Activated CD4-positive, alpha-beta memory T cell treated with anti-CD3 and anti-CD28 coated beads, Interleukin-2, amount 10 ng/mL, durations not matched to agents 7 days and 5 days (primary cell): ENCODE data around the gene UBL5. TPM values are rescaled to one million over a fixed set of nuclear protein-coding genes. Genes with fewer than 3 reads are reported as not detected.
A peak's percentile ranks its signal among the peaks of the same experiment; 100 is the strongest.
"Not testable (repeated sequence)": the region's sequence is repeated elsewhere in the genome, so short reads cannot be mapped to it uniquely, and the experiment has no call there.

ENCODE experiments used
- CTCF ChIA-PET: fragments of 350-600 bp; sonication (Branson Sonifier 250); formaldehyde crosslinking; loops from one replicate; lab custom pipeline; 2021; ENCODE audit warnings: antibody characterized with exemption, inconsistent platforms; lab: Charles Lee
- POLR2A ChIA-PET: fragments of 350-600 bp; sonication (Branson Sonifier 250); formaldehyde crosslinking; loops from one replicate; lab custom pipeline; 2021; ENCODE audit warnings: antibody characterized with exemption; lab: Charles Lee
- DNase-seq: peaks from one replicate; pipeline ENCODE4 v3.0.0-alpha.2; 2020
- H3K27ac Mint-ChIP-seq: one replicate; pipeline ENCODE4 v1.8.0; 2021; ENCODE audit warnings: mild to moderate bottlenecking, mixed read lengths
- H3K27me3 Mint-ChIP-seq: one replicate; pipeline ENCODE4 v1.8.0; 2021; ENCODE audit warnings: mixed read lengths
- H3K36me3 Mint-ChIP-seq: one replicate; pipeline ENCODE4 v1.8.0; 2021; ENCODE audit warnings: low read depth, mixed read lengths
- H3K4me1 Mint-ChIP-seq: one replicate; pipeline ENCODE4 v1.8.0; 2021; ENCODE audit warnings: mixed read lengths
- H3K4me3 Mint-ChIP-seq: one replicate; pipeline ENCODE4 v1.8.0; 2021; ENCODE audit warnings: mild to moderate bottlenecking, mixed read lengths
- H3K9me3 Mint-ChIP-seq: one replicate; pipeline ENCODE4 v1.8.0; 2021; ENCODE audit warnings: mixed read lengths
- total RNA-seq, 2 experiments: library from RNA; stranded (reverse); gene quantifications; one replicate each; pipeline ENCODE4 v1.2.3, GENCODE V29; 2021

UBL5 gene
- total RNA-seq: 100 to 1,000 TPM; 339 to 372 TPM

DNA sequence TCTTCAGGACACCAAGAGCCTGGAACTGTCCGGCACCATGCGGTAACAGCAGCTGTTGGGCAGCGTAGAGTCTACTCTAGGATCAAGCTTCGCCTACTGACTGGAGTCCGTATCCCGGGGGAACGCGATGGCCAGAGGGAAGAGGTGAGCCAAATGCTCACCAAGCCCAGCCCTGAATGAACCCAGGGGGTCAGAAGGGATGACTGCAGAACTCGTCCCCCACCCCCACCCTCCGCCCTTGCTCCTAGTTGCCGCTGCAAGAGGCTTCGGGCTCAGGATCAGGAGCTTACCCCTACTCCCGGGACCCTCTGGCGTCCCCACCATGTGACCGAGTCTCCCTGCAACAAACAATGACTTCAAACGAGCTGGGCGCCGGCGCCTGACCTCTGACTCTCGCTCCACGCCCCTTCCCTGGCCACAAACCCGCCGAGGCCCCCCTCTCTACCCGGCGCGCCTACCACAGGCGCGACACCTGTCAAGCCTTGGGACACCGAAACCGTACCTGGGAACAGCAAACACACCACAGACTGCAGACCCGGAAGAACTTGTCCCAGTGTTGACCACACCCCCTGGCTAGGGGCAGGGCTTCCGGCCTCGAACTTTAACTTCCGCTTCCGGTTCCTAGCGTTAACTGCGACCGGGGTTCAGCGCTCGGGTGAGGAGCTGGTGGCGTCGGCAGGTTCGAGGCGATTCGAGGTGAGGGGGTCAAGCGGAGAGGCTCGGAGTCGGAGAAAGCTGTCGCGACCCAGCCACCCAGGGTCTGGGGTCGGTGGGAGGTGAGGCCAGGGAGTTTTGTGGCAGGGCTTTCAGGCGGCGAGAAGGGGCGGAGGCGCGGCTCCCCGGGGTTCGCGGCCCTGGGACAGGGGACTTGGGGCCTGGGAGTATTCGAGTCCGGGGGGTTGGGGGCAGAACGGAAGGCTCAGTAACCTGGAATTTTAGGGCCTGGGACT, at the start of gene UBL5:
TSS of gene UBL5 (plus strand) at position 630 of the 950 bp plus-strand sequence. CDS start 420 bp downstream, outside the sequence.
- Mint-ChIP-seq H3K4me3 (peak within 1 kb of the TSS; percentile 100), H3K9me3 (no peaks in the 10 kb centered on the region), H3K27me3 (no peaks in the 10 kb centered on the region), H3K36me3 (peaks cover 25% of the 10 kb centered on the region), H3K4me1 (peaks cover 32% of the 10 kb centered on the region), H3K27ac (peak within 1 kb of the TSS; percentile 99)
- CTCF ChIA-PET: interaction anchor here (0.7 to 1.4 kb wide), 4 partner anchors 8 to 622 kb away, joined by 3 to 5 read pairs (median 3); partner anchors contain the start of genes FBXL12, PIN1 and ZNF846
- peak; percentile 92 for DNase-seq
- POLR2A ChIA-PET: interaction anchor here (0.6 to 3.4 kb wide), 12 partner anchors 9 to 206 kb away, joined by 3 to 22 read pairs (median 4); partner anchors contain the start of genes FBXL12 and ZNF846

DNA sequence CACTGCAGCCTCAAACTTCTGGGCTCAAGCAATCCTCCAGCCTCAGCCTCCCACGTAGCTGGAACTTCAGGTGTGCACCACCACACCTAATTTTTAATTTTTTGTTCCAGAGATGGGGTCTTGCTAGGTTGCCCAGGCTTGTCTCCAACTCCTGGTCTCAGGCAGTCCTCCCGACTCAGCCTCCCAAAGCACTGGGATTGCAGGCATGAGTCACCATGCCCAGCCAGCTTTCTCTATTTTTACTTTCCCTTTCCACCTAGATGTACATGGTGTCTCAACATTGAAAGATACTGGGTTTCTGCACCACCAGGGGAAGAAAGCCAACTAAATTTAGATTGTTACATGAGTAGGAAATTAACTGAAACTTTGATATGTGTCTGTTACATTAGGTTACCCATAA, 45.4 kb upstream of the UBL5 start:
- POLR2A ChIA-PET: no interaction called here
- CTCF ChIA-PET: no interaction called here

GRCh38 chr19:9784163-9784496, 43.6 kb upstream of the UBL5 start:
- H3K36me3 Mint-ChIP-seq: not testable (repeated sequence)

More for the DNA sequence above, 45.4 kb upstream of the UBL5 start:
- Mint-ChIP-seq H3K4me1 (peaks cover 21% of the 10 kb centered on the region), H3K4me3 (no peak overlapping the region), H3K36me3 (no peaks in the 10 kb centered on the region), H3K9me3 (peaks cover 9% of the 10 kb centered on the region), H3K27ac (no peak overlapping the region), H3K27me3 (no peaks in the 10 kb centered on the region)
- no peak for DNase-seq

GRCh38 chr19:9785367-9786331, 42.1 kb upstream of the UBL5 start:
- Mint-ChIP-seq H3K4me3 (peak overlapping the region; percentile 84), H3K4me1 (peaks cover 26% of the 10 kb centered on the region), H3K9me3 (peaks cover 2% of the 10 kb centered on the region), H3K36me3 (no peaks in the 10 kb centered on the region), H3K27ac (peak overlapping the region; percentile 84), H3K27me3 (no peaks in the 10 kb centered on the region)
- ChIA-PET POLR2A (no interaction called here), CTCF (no interaction called here)
- DNase-seq: peak; percentile 96

More at GRCh38 chr19:9784163-9784496, 43.6 kb upstream of the UBL5 start:
- POLR2A ChIA-PET, H3K27me3 Mint-ChIP-seq, CTCF ChIA-PET, H3K4me3 Mint-ChIP-seq, H3K27ac Mint-ChIP-seq, H3K9me3 Mint-ChIP-seq, DNase-seq: not testable (repeated sequence)
- peaks cover 21% of the 10 kb centered on the region for H3K4me1 Mint-ChIP-seq

DNA sequence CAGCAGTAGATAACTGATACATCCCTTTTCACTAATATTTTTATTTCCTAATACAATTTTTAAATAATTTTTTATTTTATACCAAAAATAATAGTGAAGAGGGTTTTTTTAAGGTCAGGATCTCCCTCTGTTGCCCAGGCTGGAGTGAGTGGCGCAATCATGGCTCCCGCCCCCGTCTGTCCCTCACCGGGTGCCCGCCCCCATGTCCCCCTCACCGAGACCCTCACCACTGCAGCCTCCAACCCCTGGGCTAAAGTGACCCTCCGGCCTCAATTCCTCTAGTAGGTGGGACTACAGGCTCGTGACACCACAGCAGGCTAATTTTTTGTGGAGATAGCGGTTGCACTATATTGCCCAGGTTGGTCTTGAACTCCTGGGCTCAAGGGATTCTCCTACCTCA, 41.4 kb upstream of the UBL5 start:
- DNase-seq: no peak
- H3K4me1 Mint-ChIP-seq: peaks cover 29% of the 10 kb centered on the region
- ChIA-PET CTCF (no interaction called here), POLR2A (no interaction called here)
- peaks cover 2% of the 10 kb centered on the region for H3K9me3 Mint-ChIP-seq
- peak overlapping the region; percentile 84 for H3K27ac Mint-ChIP-seq
- no peaks in the 10 kb centered on the region for H3K36me3 Mint-ChIP-seq
- H3K4me3 Mint-ChIP-seq: peak overlapping the region; percentile 84
- no peaks in the 10 kb centered on the region for H3K27me3 Mint-ChIP-seq

DNA sequence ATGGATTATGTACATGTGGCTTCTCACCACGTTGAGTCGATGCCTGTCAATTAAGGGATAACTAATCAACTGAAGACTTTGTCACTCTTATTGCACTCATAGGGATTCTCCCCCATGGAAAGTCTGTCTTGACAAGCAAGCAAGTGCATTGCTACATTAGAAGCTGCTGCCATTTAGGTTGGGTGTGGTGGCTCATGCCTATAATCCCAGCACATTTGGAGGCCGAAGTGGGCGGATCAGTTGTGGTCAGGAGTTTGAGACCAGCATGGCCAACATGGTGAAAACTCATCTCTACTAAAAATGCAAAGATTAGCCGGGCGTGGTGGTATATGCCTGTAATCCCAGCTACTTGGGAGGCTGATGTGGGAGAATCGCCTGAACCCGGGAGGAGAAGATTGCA, 40.9 kb upstream of the UBL5 start:
- no peaks in the 10 kb centered on the region for H3K36me3 Mint-ChIP-seq
- POLR2A ChIA-PET: interaction anchor here (1.1 kb wide), 1 partner anchor 19 kb away, joined by 4 read pairs; the partner anchor contains the start of gene ZNF846

GRCh38 chr19:9788604-9789003, 39.1 kb upstream of the UBL5 start:
- H3K27me3 Mint-ChIP-seq, DNase-seq, H3K9me3 Mint-ChIP-seq, H3K27ac Mint-ChIP-seq, H3K4me3 Mint-ChIP-seq, CTCF ChIA-PET, H3K36me3 Mint-ChIP-seq: not testable (repeated sequence)
- H3K4me1 Mint-ChIP-seq: peaks cover 35% of the 10 kb centered on the region
- POLR2A ChIA-PET: interaction anchor here (0.6 to 1.0 kb wide), 2 partner anchors 19 to 30 kb away, joined by 3 to 4 read pairs; partner anchors contain the start of genes FBXL12 and ZNF846

More for the DNA sequence above, 40.9 kb upstream of the UBL5 start:
- peaks cover 2% of the 10 kb centered on the region for H3K9me3 Mint-ChIP-seq
- no peak for DNase-seq
- peak overlapping the region; percentile 56 for H3K4me3 Mint-ChIP-seq
- CTCF ChIA-PET: no interaction called here
- peak overlapping the region; percentile 47 for H3K27ac Mint-ChIP-seq
- H3K4me1 Mint-ChIP-seq: peaks cover 31% of the 10 kb centered on the region
- no peaks in the 10 kb centered on the region for H3K27me3 Mint-ChIP-seq

DNA sequence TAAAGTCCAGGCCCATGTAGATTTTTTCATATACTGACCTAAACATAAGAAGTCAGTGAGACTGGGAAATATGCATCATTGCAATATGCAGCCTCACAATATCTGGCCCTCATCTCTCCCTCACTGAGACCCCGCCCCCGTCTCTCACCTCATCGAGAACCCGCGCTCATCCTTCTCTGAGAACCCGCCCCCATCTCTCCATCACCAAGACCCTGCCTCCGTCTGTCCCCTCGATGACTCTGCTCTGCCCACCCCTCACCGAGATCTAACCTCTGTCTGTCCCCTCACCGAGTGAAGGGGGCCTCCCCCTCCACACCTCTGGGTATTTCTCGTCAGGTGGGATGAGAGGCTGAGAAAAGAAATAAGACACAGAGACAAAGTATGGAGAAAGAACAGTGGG, 38.7 kb upstream of the UBL5 start:
- peaks cover 33% of the 10 kb centered on the region for H3K4me1 Mint-ChIP-seq
- no peaks in the 10 kb centered on the region for H3K27me3 Mint-ChIP-seq
- CTCF ChIA-PET: no interaction called here

GRCh38 chr19:9789579-9789978, 38.1 kb upstream of the UBL5 start:
- H3K36me3 Mint-ChIP-seq, H3K9me3 Mint-ChIP-seq, DNase-seq, H3K27ac Mint-ChIP-seq, POLR2A ChIA-PET, H3K4me3 Mint-ChIP-seq, CTCF ChIA-PET, H3K27me3 Mint-ChIP-seq: not testable (repeated sequence)
- peaks cover 30% of the 10 kb centered on the region for H3K4me1 Mint-ChIP-seq

More for the DNA sequence above, 38.7 kb upstream of the UBL5 start:
- no peak for DNase-seq
- Mint-ChIP-seq H3K36me3 (no peaks in the 10 kb centered on the region), H3K9me3 (no peaks in the 10 kb centered on the region), H3K27ac (no peak overlapping the region), H3K4me3 (no peak overlapping the region)
- POLR2A ChIA-PET: interaction anchor here (0.6 to 1.0 kb wide), 2 partner anchors 20 to 29 kb away, joined by 3 to 4 read pairs; partner anchors contain the start of genes FBXL12 and ZNF846

- H3K27ac Mint-ChIP-seq, POLR2A ChIA-PET, H3K36me3 Mint-ChIP-seq, DNase-seq, H3K9me3 Mint-ChIP-seq, CTCF ChIA-PET, H3K27me3 Mint-ChIP-seq: not testable (repeated sequence)
- Mint-ChIP-seq H3K4me3 (peak overlapping the region; percentile 79), H3K4me1 (peaks cover 21% of the 10 kb centered on the region)
Observed at GRCh38 chr19:9791073-9791367, 36.7 kb upstream of the UBL5 start.

- CTCF ChIA-PET: no interaction called here
- POLR2A ChIA-PET: no interaction called here
Observed at GRCh38 chr19:9791552-9792205, 36.0 kb upstream of the UBL5 start.

More at GRCh38 chr19:9791552-9792205, 36.0 kb upstream of the UBL5 start:
- Mint-ChIP-seq H3K9me3 (no peaks in the 10 kb centered on the region), H3K4me1 (peaks cover 22% of the 10 kb centered on the region), H3K27ac (peak overlapping the region; percentile 84), H3K27me3 (no peaks in the 10 kb centered on the region), H3K4me3 (peak overlapping the region; percentile 79), H3K36me3 (no peaks in the 10 kb centered on the region)
- peak; percentile 92 for DNase-seq
